Endothelial cell of umbilical vein (primary cell): ENCODE measurements around the gene GCGR. TPM values are rescaled to one million over a fixed set of nuclear protein-coding genes. Genes with fewer than 3 reads are reported as not detected.

Experiments used
- BruUV-seq: library from RNA; stranded (reverse); fragments of 400-500 nt; replicated peaks from 2 replicates; lab custom pipeline; 2021; lab: Mats Ljungman, UMichigan
- CTCF ChIA-PET: fragments of 300-600, 350-600 bp; sonication (Branson Sonifier 250); formaldehyde crosslinking; loops from one replicate; lab custom pipeline; 2021; ENCODE audit warnings: antibody characterized with exemption, inconsistent platforms; lab: Charles Lee
- POLR2A ChIA-PET: fragments of 300-600, 350-600 bp; sonication (Branson Sonifier 250); formaldehyde crosslinking; loops from one replicate; lab custom pipeline; 2021; ENCODE audit warnings: antibody characterized with exemption, inconsistent platforms; lab: Charles Lee
- DNase-seq: peaks from one replicate; pipeline ENCODE4 v3.0.0-alpha.2; 2011; ENCODE audit warnings: low read depth, low spot score
- FAIRE-seq: peaks from 2 replicates; lab custom pipeline; 2011; peaks lifted over from hg19 to GRCh38; lab: Jason Lieb, UNC
- H2AFZ ChIP-seq: 2 replicates; pipeline ENCODE4 v1.6.0; 2012; ENCODE audit warnings: low read depth, low read length, control low read depth, inconsistent platforms
- H3K27ac ChIP-seq: 2 replicates; pipeline ENCODE4 v1.5.1; 2011; ENCODE audit warnings: low read depth, mild to moderate bottlenecking, control low read depth, low read length, moderate library complexity; ENCODE audit not compliant: insufficient read depth
- H3K27me3 ChIP-seq, 2 experiments: 2 replicates each; pipeline versions ENCODE4 v1.6.0 to v1.6.1; 2011; ENCODE audit warnings: low read length in 2 of 2, mixed read lengths in 1 of 2; ENCODE audit not compliant: control insufficient read depth in 2 of 2, insufficient read depth in 2 of 2
- H3K36me3 ChIP-seq, 2 experiments: 2 replicates in 1 of 2; 3 replicates in 1 of 2; pipeline ENCODE4 v1.5.1; 2011; ENCODE audit warnings: low read length in 2 of 2, mild to moderate bottlenecking in 1 of 2, moderate library complexity in 1 of 2; ENCODE audit not compliant: control insufficient read depth in 2 of 2, insufficient read depth in 2 of 2; ENCODE audit errors: extremely low read depth in 1 of 2
- H3K4me1 ChIP-seq: 3 replicates; pipeline ENCODE4 v1.5.1; 2011; ENCODE audit warnings: mild to moderate bottlenecking, low read length; ENCODE audit not compliant: control insufficient read depth, insufficient read depth; ENCODE audit errors: extremely low read depth
- H3K4me2 ChIP-seq: 2 replicates; pipeline ENCODE4 v1.6.1; 2011; ENCODE audit warnings: low read length, control low read depth, mixed read lengths; ENCODE audit not compliant: insufficient read depth
- H3K4me3 ChIP-seq, 3 experiments: fragments of 200-600 bp in 1 of 3; sonication (generic), shearing (Covaris generic) in 1 of 3; replicated peaks in 1 of 3; 2 replicates each; pipeline ENCODE4 v1.5.1; 2011 to 2016; ENCODE audit warnings: control low read depth in 3 of 3, low read length in 3 of 3, mild to moderate bottlenecking in 2 of 3, inconsistent platforms in 1 of 3, low read depth in 1 of 3, moderate library complexity in 1 of 3; ENCODE audit not compliant: insufficient read depth in 1 of 3
- H3K79me2 ChIP-seq: 2 replicates; pipeline ENCODE4 v1.6.0; 2012; ENCODE audit warnings: low read length, inconsistent platforms; ENCODE audit not compliant: control insufficient read depth, insufficient read depth
- H3K9ac ChIP-seq: replicated peaks from 2 replicates; pipeline ENCODE3; 2011; ENCODE audit warnings: low read length, control low read depth; ENCODE audit not compliant: insufficient read depth; ENCODE audit errors: extremely low read depth
- H3K9me1 ChIP-seq: replicated peaks from 3 replicates; pipeline ENCODE4 v1.6.0; 2011; ENCODE audit warnings: mild to moderate bottlenecking, low read length; ENCODE audit not compliant: control insufficient read depth, insufficient read depth; ENCODE audit errors: extremely low read depth
- H3K9me3 ChIP-seq: replicated peaks from 2 replicates; pipeline ENCODE4 v1.5.1; 2012; ENCODE audit warnings: low read length, inconsistent platforms; ENCODE audit not compliant: control insufficient read depth, insufficient read depth
- H4K20me1 ChIP-seq: replicated peaks from 2 replicates; pipeline ENCODE3; 2011; ENCODE audit warnings: mild to moderate bottlenecking, low read length; ENCODE audit not compliant: control insufficient read depth, insufficient read depth; ENCODE audit errors: extremely low read depth
- EZH2 ChIP-seq: IDR thresholded peaks from 2 replicates; pipeline ENCODE4 v1.6.1; 2012; ENCODE audit warnings: borderline replicate concordance, low read depth, mild to moderate bottlenecking, moderate library complexity, low read length, inconsistent platforms; ENCODE audit not compliant: severe bottlenecking
- FOS ChIP-seq: IDR thresholded peaks from 2 replicates; pipeline ENCODE4 v1.6.1; 2011; ENCODE audit warnings: mild to moderate bottlenecking, low read length, moderate library complexity, borderline replicate concordance; ENCODE audit not compliant: insufficient read depth
- GATA2 ChIP-seq: IDR thresholded peaks from 2 replicates; pipeline ENCODE4 v1.7.0; 2011; ENCODE audit warnings: low read depth, mild to moderate bottlenecking, moderate library complexity, mixed read lengths, low read length; ENCODE audit not compliant: insufficient read length, insufficient read depth
- JUN ChIP-seq: IDR thresholded peaks from 2 replicates; pipeline ENCODE4 v1.6.1; 2011; ENCODE audit warnings: borderline replicate concordance, low read depth; ENCODE audit not compliant: insufficient read length, insufficient read depth
- MYC ChIP-seq: IDR thresholded peaks from one replicate; pipeline ENCODE4 v1.6.1; 2011; ENCODE audit warnings: mild to moderate bottlenecking, low read depth, low read length
- POLR2A ChIP-seq: IDR thresholded peaks from 2 replicates; pipeline ENCODE4 v1.6.1; 2012; ENCODE audit warnings: low read depth, mild to moderate bottlenecking, control low read depth, low read length
- POLR2AphosphoS5 ChIP-seq: IDR thresholded peaks from 2 replicates; pipeline ENCODE4 v1.6.1; 2012; ENCODE audit warnings: low read depth, mild to moderate bottlenecking, control low read depth, low read length, moderate library complexity; ENCODE audit not compliant: insufficient read depth
- dilution Hi-C: fragments of 300-500 bp; cut with MboI; formaldehyde crosslinking; loops from one replicate; pipeline ENCODE4 v1.15.0; 2019; ENCODE audit warnings: low sequenced_read_pairs; ENCODE audit not compliant: extremely low pct_ligation_motif_present
- intact Hi-C: fragments of 100-400 bp; cut with micrococcal nuclease; formaldehyde crosslinking; loops from one replicate; pipeline ENCODE4 v1.10.0; 2022
- polyA plus RNA-seq, 4 experiments: library from polyadenylated mRNA; depleted of rRNA in 3 of 4; stranded (reverse) in 3 of 4; unstranded in 1 of 4; fragments of >200 nt; gene quantifications; 2 replicates each; pipeline versions ENCODE4 v1.2.1 to v1.2.3, GENCODE V29; 2011 to 2012; ENCODE audit warnings: missing spikeins in 1 of 4
- total RNA-seq: library from RNA; stranded (reverse); gene quantifications from 2 replicates; pipeline ENCODE4 v1.2.3, GENCODE V29; 2021
- TF ChIP-seq, protein P1 (sequence below): IDR thresholded peaks from 2 replicates; pipeline ENCODE4 v1.6.1; 2011; ENCODE audit not compliant: insufficient read depth, insufficient read length
- TF ChIP-seq, protein P2 (sequence below), 2 donors: IDR thresholded peaks; 1 replicate in 1 of 2; 2 replicates in 1 of 2; pipeline ENCODE4 v1.5.1; 2011; ENCODE audit warnings: low read length in 2 of 2, mild to moderate bottlenecking in 2 of 2, moderate library complexity in 2 of 2, control low read depth in 1 of 2, inconsistent platforms in 1 of 2, low read depth in 1 of 2; ENCODE audit not compliant: insufficient read depth in 1 of 2; ENCODE audit errors: extremely low read depth in 1 of 2

Gene GCGR
- total and polyA plus RNA-seq, 2 donors (not counting 3 experiments of a cell fraction or from before 2014, with no cell fraction given): not detected

DNA sequence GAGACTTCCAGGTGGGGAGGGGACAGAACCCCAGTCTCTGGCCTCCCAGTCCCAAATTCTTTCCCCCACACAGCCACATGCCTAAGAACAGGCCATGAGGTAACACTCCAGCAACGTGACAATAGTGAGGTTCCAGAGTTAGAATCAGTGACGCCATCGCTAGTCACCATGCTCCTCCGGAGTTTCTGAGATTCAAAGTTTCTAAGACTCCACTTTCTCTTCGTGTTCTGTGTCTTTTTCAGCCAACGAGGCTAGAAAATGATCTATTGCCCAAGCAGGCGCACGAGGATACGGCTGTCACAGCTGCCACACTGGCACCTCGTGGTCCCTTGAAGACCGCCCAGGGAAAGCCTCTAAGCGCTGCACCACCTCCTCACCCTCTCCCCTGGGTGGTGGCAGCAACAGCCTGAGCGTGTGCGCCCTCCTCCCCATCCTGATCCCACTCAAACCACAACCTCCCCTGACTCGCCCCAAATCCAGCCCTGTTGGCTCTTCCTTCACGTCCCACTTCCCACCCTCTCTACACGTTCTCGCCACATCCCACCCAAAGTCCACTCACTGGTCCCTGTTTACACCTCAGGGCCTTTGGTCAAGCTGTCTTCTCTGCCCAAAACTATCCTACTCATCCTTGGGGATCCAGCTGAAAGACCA, 28.1 kb downstream of the GCGR start:
- POLR2A ChIA-PET: no interaction called here
- intact Hi-C loops: no loop called here
- peak overlapping the region; percentile 40 for H3K27ac ChIP-seq

More for the DNA sequence above, 28.1 kb downstream of the GCGR start:
- no TSS peak for BruUV-seq
- no peaks in the 10 kb centered on the region for H3K9me1 ChIP-seq
- H3K4me2 ChIP-seq: peak overlapping the region; percentile 61
- no peak for FAIRE-seq
- TF ChIP-seq, protein P1, sequence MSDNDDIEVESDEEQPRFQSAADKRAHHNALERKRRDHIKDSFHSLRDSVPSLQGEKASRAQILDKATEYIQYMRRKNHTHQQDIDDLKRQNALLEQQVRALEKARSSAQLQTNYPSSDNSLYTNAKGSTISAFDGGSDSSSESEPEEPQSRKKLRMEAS: no peak
- TF ChIP-seq FOS (no peak), MYC (no peak), POLR2A (no peak), EZH2 (no peak), JUN (no peak), GATA2 (no peak), POLR2AphosphoS5 (no peak)
- TF ChIP-seq, protein P2, sequence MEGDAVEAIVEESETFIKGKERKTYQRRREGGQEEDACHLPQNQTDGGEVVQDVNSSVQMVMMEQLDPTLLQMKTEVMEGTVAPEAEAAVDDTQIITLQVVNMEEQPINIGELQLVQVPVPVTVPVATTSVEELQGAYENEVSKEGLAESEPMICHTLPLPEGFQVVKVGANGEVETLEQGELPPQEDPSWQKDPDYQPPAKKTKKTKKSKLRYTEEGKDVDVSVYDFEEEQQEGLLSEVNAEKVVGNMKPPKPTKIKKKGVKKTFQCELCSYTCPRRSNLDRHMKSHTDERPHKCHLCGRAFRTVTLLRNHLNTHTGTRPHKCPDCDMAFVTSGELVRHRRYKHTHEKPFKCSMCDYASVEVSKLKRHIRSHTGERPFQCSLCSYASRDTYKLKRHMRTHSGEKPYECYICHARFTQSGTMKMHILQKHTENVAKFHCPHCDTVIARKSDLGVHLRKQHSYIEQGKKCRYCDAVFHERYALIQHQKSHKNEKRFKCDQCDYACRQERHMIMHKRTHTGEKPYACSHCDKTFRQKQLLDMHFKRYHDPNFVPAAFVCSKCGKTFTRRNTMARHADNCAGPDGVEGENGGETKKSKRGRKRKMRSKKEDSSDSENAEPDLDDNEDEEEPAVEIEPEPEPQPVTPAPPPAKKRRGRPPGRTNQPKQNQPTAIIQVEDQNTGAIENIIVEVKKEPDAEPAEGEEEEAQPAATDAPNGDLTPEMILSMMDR (IDR thresholded peaks at IDR 0.05; ENCODE audit: extremely low read depth in 1 of 2, insufficient read depth in 1 of 2, low read depth in 1 of 2, low read length in 2 of 2): no peak
- no peaks in the 10 kb centered on the region for H3K27me3 ChIP-seq
- peaks cover 0 to 1% of the 10 kb centered on the region in 2 experiments for H3K36me3 ChIP-seq
- H3K79me2 ChIP-seq: peaks cover 9% of the 10 kb centered on the region
- CTCF ChIA-PET: interaction anchor here (2.5 kb wide), 1 partner anchor 11 kb away, joined by 20 read pairs; no protein-coding TSS in a partner anchor
- peak overlapping the region; percentile 80 for H2AFZ ChIP-seq
- H3K4me1 ChIP-seq: peaks cover 11% of the 10 kb centered on the region
- dilution Hi-C loops: no loop called here
- H3K9me3 ChIP-seq: no peaks in the 10 kb centered on the region
- H4K20me1 ChIP-seq: no peaks in the 10 kb centered on the region
- peak overlapping the region; percentile 85 for H3K9ac ChIP-seq
- H3K4me3 ChIP-seq: peak overlapping the region; percentile 59 to 72 (median 68)
- no peak for DNase-seq
